WTC11 (cell line): ENCODE measurements around the gene PIK3R1.

ENCODE experiments used
- ELF4 ChIP-seq: sonication (generic); formaldehyde crosslinking; IDR thresholded peaks from 2 replicates; pipeline ENCODE4 v1.8.1; 2022; ENCODE audit warnings: low read depth, mild to moderate bottlenecking, moderate library complexity, missing genetic modification reagents
- GABPB1 ChIP-seq: sonication (generic); formaldehyde crosslinking; IDR thresholded peaks from 2 replicates; pipeline ENCODE4 v1.8.1; 2023; ENCODE audit warnings: mild to moderate bottlenecking, missing genetic modification reagents
- JUN ChIP-seq: sonication (generic); formaldehyde crosslinking; IDR thresholded peaks from 2 replicates; pipeline ENCODE4 v1.8.0; 2023; ENCODE audit warnings: mild to moderate bottlenecking, missing genetic modification reagents
- MLX ChIP-seq: sonication (generic); formaldehyde crosslinking; IDR thresholded peaks from 2 replicates; pipeline ENCODE4 v1.8.1; 2023; ENCODE audit warnings: mild to moderate bottlenecking, missing genetic modification reagents, moderate library complexity
- NR2C2 ChIP-seq: sonication (generic); formaldehyde crosslinking; IDR thresholded peaks from 2 replicates; pipeline ENCODE4 v1.8.0; 2022; ENCODE audit warnings: mild to moderate bottlenecking, missing genetic modification reagents
- OVOL2 ChIP-seq: fragments of 250-450 bp; sonication (Bioruptor Pico); IDR thresholded peaks from 2 replicates; pipeline ENCODE4 v1.9.0; 2021; ENCODE audit warnings: mild to moderate bottlenecking, borderline replicate concordance
- SMAD3 ChIP-seq: sonication (generic); formaldehyde crosslinking; IDR thresholded peaks from 2 replicates; pipeline ENCODE4 v1.8.0; 2022; ENCODE audit warnings: missing genetic modification reagents, mild to moderate bottlenecking, borderline replicate concordance
- TCF7 ChIP-seq: sonication (generic); formaldehyde crosslinking; IDR thresholded peaks from 2 replicates; pipeline ENCODE4 v1.8.0; 2022; ENCODE audit warnings: mild to moderate bottlenecking, low read depth, missing genetic modification reagents, moderate library complexity
- TEAD4 ChIP-seq: sonication (generic); formaldehyde crosslinking; IDR thresholded peaks from 2 replicates; pipeline ENCODE4 v1.8.0; 2022; ENCODE audit warnings: mild to moderate bottlenecking, missing genetic modification reagents
- TP53 ChIP-seq: sonication (generic); formaldehyde crosslinking; IDR thresholded peaks from 2 replicates; pipeline ENCODE4 v1.8.1; 2023; ENCODE audit warnings: mild to moderate bottlenecking, missing genetic modification reagents
- TF ChIP-seq, protein P1 (sequence below): fragments of 200-600 bp; IDR thresholded peaks from 2 replicates; pipeline ENCODE4 v1.8.0; 2022; ENCODE audit warnings: antibody characterized with exemption

- TF ChIP-seq, protein P1, sequence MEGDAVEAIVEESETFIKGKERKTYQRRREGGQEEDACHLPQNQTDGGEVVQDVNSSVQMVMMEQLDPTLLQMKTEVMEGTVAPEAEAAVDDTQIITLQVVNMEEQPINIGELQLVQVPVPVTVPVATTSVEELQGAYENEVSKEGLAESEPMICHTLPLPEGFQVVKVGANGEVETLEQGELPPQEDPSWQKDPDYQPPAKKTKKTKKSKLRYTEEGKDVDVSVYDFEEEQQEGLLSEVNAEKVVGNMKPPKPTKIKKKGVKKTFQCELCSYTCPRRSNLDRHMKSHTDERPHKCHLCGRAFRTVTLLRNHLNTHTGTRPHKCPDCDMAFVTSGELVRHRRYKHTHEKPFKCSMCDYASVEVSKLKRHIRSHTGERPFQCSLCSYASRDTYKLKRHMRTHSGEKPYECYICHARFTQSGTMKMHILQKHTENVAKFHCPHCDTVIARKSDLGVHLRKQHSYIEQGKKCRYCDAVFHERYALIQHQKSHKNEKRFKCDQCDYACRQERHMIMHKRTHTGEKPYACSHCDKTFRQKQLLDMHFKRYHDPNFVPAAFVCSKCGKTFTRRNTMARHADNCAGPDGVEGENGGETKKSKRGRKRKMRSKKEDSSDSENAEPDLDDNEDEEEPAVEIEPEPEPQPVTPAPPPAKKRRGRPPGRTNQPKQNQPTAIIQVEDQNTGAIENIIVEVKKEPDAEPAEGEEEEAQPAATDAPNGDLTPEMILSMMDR: no peak
- TF ChIP-seq ELF4 (CRISPR knock-in tag) (no peak), OVOL2 (CRISPR knock-in tag) (no peak), TCF7 (no peak), NR2C2 (no peak), MLX (CRISPR knock-in tag) (no peak), GABPB1 (peak; percentile 62; the same call in 1 of the 2 replicates), SMAD3 (CRISPR knock-in tag) (no peak), JUN (no peak), TP53 (CRISPR knock-in tag) (no peak), TEAD4 (CRISPR knock-in tag) (no peak)
Observed at GRCh38 chr5:68271124-68271523, 55.6 kb downstream of the PIK3R1 start.
